ENCODE results near the gene PRKACA.
"Not testable (repeated sequence)": the region's sequence is repeated elsewhere in the genome, so short reads cannot be mapped to it uniquely, and the experiment has no call there.

The PRKACA gene

GRCh38 chr19:14147797-14148605 is 30.4 kb upstream of the PRKACA start:
- DNase-seq, result peak; percentile 56 to 78 (median 59)

- peak; percentile 72 to 82 (median 81) for DNase-seq
Observed at GRCh38 chr19:14146789-14147216, 29.2 kb upstream of the PRKACA start.

GRCh38 chr19:14146169-14146568 is 28.6 kb upstream of the PRKACA start:
- DNase-seq, result not testable (repeated sequence)

DNA sequence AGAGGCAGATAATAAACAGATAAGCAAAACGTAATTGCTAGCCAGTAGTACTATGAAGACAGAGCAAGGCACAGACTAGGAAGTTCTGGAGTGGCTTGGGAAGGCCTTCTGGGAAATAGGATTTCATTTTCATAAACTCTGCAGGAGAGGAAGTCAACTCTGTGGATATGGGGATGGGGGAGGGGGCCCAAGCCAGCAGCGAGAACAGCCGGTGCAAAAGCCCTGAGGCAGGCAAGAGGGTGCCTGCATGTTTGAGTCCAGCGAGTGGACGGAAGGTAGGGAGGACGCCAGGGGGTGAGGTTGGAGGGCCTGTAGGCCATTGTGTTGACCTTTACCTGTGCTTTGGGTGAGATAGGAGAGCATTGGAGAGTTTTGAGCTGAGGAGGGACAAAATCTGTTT is 27.8 kb upstream of the PRKACA start:
- DNase-seq, result no peak

- no peak for DNase-seq
Observed at GRCh38 chr19:14142262-14143190, 25.0 kb upstream of the PRKACA start.

- peak in 1 of 3 donors; percentile 27 for DNase-seq
Observed at GRCh38 chr19:14141041-14141440, 23.5 kb upstream of the PRKACA start.

DNA sequence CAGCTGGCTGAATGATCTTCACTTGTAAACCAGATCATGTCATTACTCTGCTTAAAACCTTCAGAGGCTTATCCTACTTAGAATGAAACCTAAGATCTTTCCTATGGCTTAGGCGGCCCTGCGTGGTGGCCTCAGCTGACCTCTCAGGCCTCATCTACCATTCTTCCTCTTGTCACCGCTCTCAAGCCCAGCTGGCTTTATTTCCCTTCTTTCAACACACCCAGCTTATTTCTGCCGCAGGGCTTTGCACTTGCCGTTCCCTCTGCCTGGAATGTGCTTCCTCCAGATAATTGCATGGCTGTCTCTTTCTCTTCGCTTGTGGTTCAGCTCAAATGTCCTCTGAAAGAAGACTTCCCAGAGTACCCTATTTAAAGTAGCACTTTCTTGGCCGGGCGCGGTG is 22.4 kb upstream of the PRKACA start:
- DNase-seq, result peak; percentile 85 to 88 (median 86)

- peak in 2 of 3 donors; percentile 25 to 43 for DNase-seq
Observed at GRCh38 chr19:14138576-14139265, 21.2 kb upstream of the PRKACA start.

- DNase-seq, result peak; percentile 99 to 100 (median 100)
Observed at GRCh38 chr19:14136509-14137281, 19.1 kb upstream of the PRKACA start, which contains the start of gene ASF1B. Gene ASF1B, minus strand, starts transcription at chr19:14136589. Its CDS starts 133 bp downstream, at chr19:14136456.

DNA sequence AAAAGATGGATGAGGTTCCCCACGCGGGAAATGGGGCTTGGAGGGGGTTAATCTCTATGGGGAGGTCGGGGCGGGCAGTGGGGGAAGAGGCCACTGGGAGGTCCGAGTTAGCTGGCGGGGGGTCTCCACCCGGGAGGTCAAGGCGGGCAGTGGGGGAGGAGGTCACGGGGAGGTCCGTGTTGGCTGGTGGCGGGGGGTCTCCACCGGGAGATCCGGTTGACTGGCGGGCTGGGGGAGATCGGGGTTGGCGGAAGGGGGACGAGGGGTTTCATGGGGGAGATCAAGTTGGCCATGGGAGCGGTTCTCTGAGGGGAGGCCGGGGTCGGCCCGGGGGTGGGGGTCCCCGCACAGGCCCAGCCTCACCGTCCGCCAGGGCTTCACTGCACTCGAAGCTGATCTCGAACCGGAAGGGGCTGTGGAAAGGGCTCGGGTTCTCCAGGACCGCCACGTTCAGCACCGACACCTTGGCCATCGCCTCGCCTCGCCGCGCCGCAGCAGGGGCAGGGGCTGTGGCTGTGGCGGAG is 18.5 kb upstream of the PRKACA start:
- no peak for DNase-seq

GRCh38 chr19:14135355-14135754 is 17.8 kb upstream of the PRKACA start:
- DNase-seq, result no peak

- DNase-seq, result peak; percentile 82 to 91 (median 89)
Observed at GRCh38 chr19:14127929-14128509, 10.5 kb upstream of the PRKACA start.

- DNase-seq, result peak; percentile 68 to 75 (median 71)
Observed at GRCh38 chr19:14127176-14127575, 9.6 kb upstream of the PRKACA start.

DNA sequence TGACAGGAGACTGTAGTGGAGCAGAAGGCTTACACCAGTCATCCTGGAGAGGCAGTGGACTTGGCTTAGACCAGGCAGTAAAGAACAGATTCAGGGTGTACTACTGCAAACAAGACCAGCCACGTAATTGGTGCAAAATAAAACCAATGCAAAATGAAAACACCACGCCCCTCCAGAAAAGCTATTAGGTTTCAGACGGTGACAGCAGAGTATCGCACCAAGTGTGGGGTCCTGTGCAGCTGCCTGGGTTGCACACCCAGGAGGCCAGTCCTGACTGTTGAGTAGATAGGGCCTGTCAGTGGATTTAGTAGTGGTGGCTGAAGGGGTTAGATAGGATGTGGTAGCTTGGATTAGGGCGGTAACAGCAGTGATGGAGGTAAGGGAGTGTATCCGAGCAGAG is 5.4 kb upstream of the PRKACA start:
- no peak for DNase-seq

DNA sequence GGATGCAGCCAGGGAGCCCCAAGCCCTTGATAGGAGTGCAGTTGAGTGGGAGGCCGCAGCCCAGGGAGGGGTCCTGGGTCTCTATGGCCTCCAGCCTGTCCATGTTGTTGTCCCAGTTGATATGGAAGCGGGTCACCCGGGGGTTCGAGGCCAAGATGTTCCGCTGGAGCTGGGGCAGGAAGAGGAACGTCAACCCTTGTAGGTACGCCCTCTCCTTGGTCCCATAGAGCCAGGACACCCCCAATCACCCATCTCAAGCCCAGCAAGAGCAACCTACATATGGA is 2.9 kb upstream of the PRKACA start:
- no peak for DNase-seq

- no peak for DNase-seq
Observed at GRCh38 chr19:14119644-14120496, 2.3 kb upstream of the PRKACA start.

DNA sequence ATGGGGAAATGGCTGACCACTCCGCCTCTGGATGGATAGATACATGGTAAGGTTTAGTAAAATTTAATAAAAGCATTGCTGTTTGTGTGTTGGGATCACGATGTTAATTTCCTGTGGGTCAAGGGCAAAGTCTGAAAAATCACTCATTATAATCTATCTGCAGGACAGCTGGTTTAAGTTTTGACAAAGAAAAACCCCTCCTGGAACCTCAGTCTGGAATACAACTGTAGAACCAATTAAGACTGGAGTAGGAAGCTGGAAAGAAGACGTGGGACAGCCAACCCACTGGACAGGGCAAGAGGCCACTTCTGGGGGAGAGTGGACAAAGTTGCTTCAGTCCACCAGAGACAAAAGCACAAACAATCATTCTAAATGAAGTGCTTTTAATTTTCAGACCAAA is 1.6 kb upstream of the PRKACA start:
- no peak for DNase-seq

DNA sequence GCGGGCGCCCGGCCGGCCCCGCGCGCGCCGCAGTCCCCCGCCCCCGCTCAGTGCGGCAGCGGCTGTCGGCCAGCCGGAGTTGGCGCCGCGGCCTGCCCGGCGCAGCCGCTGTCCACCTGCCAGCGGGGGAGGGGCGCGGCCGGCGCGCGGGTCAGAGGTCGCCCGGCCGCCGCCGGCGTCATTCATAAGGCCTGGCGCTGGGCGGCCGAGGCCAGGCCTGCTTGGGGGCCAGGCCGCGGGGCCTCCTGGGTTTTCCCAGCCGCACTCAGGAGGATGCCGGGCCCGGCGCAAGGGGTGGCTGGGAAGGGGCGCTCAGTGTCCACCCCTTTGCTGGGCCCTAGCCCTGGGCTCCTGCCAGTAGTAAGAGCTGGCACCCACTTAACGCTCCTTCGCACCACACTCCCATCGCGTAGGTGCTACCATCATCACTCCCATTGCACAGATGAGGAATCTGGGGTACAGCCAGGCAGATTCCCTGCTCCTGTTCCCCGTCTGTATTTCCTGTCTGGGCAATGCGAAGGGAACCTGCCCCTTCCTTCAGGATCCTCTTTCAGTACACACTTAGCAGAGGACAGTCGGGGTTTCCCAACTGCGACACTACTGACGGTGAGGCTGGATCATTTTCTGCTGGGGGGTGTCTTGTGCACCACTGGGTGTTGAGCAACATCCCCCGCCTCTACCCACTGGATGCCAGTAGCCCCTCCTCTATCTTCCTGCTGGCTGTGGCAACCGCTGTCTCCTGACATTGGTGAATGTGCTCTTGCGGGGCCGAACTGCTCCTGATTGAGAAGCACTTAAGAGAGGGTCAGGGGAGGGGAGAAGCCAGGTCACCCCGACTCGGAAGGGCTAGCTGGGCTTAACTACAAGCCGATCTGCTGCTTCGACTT is 846 bp upstream of the PRKACA start:
- DNase-seq, result peak; percentile 94 to 98 (median 95)

DNA sequence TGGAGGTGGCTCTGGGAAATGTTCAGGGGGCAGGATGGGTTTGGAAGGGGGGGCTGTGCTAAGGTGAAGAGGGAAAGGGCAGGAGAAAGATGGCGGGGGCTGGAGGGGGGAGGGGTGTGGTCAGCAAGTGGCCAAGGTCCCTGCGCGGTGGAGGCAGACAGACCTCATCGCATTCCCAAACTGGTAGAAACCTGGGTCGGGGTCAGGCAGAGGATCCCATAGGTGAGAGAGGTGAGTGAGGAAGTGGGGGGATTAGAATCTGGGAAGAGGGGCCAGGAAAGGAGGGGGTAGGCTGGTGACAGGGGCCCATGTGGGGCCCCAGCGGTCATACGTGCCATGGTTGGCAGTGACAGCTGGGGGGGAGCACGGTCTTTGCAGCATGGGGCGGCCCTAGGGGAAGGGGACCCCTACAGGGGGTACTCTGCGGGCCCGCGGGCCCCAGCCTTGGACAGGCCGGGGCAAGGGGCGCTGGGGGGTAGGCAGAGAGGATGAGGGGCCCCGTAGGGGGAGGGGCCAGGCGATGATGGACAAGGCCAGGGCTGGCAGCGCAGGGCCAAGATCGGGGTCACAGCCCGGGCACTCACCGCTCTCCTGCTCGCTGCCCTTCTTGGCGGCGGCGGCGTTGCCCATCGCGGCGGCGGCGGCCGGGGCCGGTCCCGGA is 514 bp downstream of the PRKACA start:
- no peak for DNase-seq
